Prostate gland (tissue), 2 donors: Measurements from ENCODE around the gene NRXN2. TPM values are rescaled to one million over a fixed set of nuclear protein-coding genes. Genes with fewer than 3 reads are reported as not detected.
"Not testable (repeated sequence)": the region's sequence is repeated elsewhere in the genome, so short reads cannot be mapped to it uniquely, and the experiment has no call there.

Experiments
- DNase-seq: peaks from one replicate; pipeline ENCODE4 v3.0.0-alpha.2; 2019; ENCODE audit warnings: low spot score
- H3K27ac ChIP-seq, 2 donors: fragments of 200-600 bp; sonication (generic); 2 replicates each; pipeline ENCODE4 v1.5.1; 2017 to 2019
- H3K27me3 ChIP-seq: fragments of 200-600 bp; sonication (generic); replicated peaks from 2 replicates; pipeline ENCODE4 v1.5.1; 2019; ENCODE audit not compliant: insufficient read depth
- H3K36me3 ChIP-seq, 2 donors: fragments of 200-600 bp; sonication (generic); 1 replicate in 1 of 2; 2 replicates in 1 of 2; pipeline versions ENCODE4 v1.5.1 to v1.8.1; 2017 to 2019
- H3K4me1 ChIP-seq: fragments of 200-600 bp; sonication (generic); replicated peaks from 2 replicates; pipeline ENCODE4 v1.5.1; 2019
- H3K4me3 ChIP-seq, 2 donors: fragments of 200-600 bp; sonication (generic); 2 replicates each; pipeline ENCODE4 v1.5.1; 2017 to 2019
- H3K9me3 ChIP-seq: fragments of 200-600 bp; sonication (generic); 2 replicates; pipeline ENCODE4 v1.5.1; 2017
- POLR2A ChIP-seq: fragments of 450-650 bp; IDR thresholded peaks from one replicate; pipeline ENCODE4 v1.6.1; 2016; ENCODE audit warnings: antibody characterized with exemption, mild to moderate bottlenecking
- POLR2AphosphoS5 ChIP-seq: sonication (generic); formaldehyde crosslinking; IDR thresholded peaks from one replicate; pipeline ENCODE4 v1.6.1; 2017; ENCODE audit warnings: antibody characterized with exemption
- WGBS: methylation state at CpG from one replicate; pipeline ENCODE4 v1.1.5; 2018; 5-methylcytosine and 5-hydroxymethylcytosine counted together
- intact Hi-C: fragments of 100-400 bp; cut with DNase I; formaldehyde crosslinking; loops from one replicate; pipeline ENCODE4 v1.14.2; 2022
- total RNA-seq, 2 donors: library from RNA; depleted of rRNA; stranded (reverse); fragments of >200 nt; gene quantifications; one replicate each; pipeline ENCODE4 v1.1.0, GENCODE V29; 2016
- TF ChIP-seq, protein P1 (sequence below), 4 experiments: fragments of 200-600 bp in 2 of 4; fragments of 450-650 bp in 2 of 4; sonication (generic) in 2 of 4; IDR thresholded peaks; 1 replicate in 3 of 4; 2 replicates in 1 of 4; pipeline ENCODE4 v1.5.1; 2016 to 2019; ENCODE audit warnings: antibody characterized with exemption in 4 of 4, mild to moderate bottlenecking in 2 of 4, moderate library complexity in 2 of 4

The NRXN2 gene
- total RNA-seq, 2 donors from 2014 or later, result 0.46 to 26.8 TPM

DNA sequence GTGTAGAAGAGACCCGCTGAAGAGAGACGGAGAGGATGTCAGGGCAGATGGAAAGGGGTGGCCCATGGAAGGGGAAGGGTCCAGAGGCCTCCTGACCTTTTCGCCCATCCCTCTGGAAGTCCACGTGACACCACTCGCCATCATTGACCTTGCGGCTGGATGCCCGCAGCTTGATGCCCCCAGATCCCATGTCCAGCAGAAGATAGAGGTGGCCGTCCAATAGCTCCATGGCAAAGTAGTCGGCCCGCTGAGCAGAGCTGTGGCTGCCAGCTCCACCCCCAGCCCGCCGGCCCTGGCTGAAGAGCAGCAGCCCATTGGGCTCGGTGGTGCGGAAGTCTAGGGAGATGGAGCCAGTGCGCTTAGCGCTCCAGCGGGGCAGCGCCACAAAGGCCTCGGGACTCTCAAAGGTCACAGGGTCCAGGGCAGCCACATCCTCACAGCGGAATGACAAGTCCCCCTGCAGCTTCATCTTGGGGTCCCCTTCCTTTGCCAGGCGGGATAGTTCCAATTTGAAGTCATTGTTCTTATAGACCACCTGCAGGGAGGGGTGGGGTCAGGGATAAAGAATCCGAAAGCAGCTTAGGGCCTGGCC, 55.7 kb downstream of the NRXN2 start:
- Histone ChIP-seq H3K27ac (no peak overlapping the region), H3K4me1 (no peaks in the 10 kb centered on the region), H3K9me3 (no peaks in the 10 kb centered on the region), H3K4me3 (no peak overlapping the region), H3K36me3 (no peaks in the 10 kb centered on the region), H3K27me3 (peaks cover 5% of the 10 kb centered on the region)
- no peak for DNase-seq
- intact Hi-C loops, result no loop called here
- 89% methylated on average over 21 of the region's 22 CpGs for WGBS
- TF ChIP-seq POLR2AphosphoS5 (no peak), POLR2A (no peak)
- TF ChIP-seq, protein P1, sequence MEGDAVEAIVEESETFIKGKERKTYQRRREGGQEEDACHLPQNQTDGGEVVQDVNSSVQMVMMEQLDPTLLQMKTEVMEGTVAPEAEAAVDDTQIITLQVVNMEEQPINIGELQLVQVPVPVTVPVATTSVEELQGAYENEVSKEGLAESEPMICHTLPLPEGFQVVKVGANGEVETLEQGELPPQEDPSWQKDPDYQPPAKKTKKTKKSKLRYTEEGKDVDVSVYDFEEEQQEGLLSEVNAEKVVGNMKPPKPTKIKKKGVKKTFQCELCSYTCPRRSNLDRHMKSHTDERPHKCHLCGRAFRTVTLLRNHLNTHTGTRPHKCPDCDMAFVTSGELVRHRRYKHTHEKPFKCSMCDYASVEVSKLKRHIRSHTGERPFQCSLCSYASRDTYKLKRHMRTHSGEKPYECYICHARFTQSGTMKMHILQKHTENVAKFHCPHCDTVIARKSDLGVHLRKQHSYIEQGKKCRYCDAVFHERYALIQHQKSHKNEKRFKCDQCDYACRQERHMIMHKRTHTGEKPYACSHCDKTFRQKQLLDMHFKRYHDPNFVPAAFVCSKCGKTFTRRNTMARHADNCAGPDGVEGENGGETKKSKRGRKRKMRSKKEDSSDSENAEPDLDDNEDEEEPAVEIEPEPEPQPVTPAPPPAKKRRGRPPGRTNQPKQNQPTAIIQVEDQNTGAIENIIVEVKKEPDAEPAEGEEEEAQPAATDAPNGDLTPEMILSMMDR (IDR thresholded peaks at IDR 0.05), result no peak

DNA sequence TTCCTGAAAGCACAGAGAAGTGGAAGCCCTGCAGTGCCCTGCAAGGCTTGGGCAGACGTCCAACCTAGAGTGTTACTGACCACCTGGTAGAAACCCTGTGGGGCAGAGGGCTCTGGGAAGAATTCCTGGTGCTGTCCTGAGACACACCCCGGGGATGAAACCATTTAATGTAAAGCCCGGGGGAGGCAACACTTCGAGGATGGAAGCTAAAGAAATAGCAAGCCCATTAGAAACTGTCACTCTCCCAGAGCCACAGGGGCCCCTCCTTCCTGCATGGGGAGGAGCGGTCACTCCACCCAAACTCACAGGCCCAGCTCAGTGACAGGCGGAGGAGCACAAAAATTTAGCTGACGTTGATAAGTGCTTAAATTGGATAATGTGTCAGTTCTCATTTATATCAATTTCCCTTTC, 57.6 kb downstream of the NRXN2 start:
- DNase-seq, result no peak

DNA sequence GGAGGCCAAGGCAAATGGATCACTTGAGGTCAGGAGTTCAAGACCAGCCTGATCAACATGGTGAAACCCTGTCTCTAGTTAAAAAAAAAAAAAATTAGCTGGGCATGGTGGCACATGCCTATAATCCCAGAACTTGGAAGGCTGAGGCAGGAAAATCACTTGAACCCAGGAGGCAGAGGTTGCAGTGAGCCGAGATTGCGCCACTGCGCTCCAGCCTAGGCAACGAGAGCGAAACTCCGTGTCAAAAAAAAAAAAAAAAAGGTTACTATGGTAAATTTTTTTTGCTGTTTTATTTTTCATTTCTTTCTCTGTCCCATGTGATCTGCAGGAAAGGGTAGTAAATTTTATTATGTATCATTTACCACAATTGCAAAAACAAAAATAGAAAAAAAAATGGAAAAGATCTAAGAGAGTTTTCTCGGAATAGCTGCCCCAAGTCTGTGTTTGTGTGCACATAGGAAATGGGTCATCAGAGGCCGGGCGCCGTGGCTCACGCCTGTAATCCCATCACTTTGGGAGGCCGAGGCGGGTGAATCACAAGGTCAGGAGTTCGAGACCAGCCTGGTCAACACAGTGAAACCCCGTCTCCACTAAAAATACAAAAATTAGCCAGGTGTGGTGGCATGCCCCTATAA, 58.6 kb downstream of the NRXN2 start:
- H3K27me3 ChIP-seq, H3K9me3 ChIP-seq, H3K4me3 ChIP-seq, DNase-seq, H3K27ac ChIP-seq, intact Hi-C loops, H3K4me1 ChIP-seq, H3K36me3 ChIP-seq: not testable (repeated sequence)
- WGBS, result 78% methylated on average over 15 of the region's 15 CpGs

More for the DNA sequence above, 57.6 kb downstream of the NRXN2 start:
- Histone ChIP-seq H3K9me3 (no peaks in the 10 kb centered on the region), H3K36me3 (no peaks in the 10 kb centered on the region), H3K27ac (no peak overlapping the region), H3K27me3 (peaks cover 1% of the 10 kb centered on the region), H3K4me1 (no peaks in the 10 kb centered on the region), H3K4me3 (no peak overlapping the region)
- intact Hi-C loops, result no loop called here
- WGBS, result 42% methylated on average over 7 of the region's 7 CpGs
- TF ChIP-seq, protein P1 (IDR thresholded peaks at IDR 0.05), result no peak
- no peak for TF ChIP-seq POLR2A
- TF ChIP-seq POLR2AphosphoS5, result no peak

DNA sequence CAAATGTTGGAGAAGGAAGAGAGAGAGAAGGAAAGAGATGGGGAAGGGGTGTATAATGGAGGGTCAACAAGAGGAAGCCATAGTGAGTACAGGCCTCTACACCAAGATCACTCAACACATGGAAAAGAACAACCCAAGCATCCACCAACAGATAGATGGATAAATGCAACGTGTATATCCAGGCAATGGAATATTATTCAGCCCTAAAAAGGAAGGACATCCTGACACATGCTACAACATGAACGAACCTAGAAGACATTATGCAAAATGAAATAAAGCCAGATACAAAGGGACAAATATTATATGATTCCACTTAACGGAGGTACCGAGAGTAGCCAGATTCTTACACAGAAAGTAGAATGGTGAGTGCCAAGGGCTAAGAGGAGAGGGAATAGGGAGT, 59.3 kb downstream of the NRXN2 start:
- WGBS, result 97% methylated on average over 4 of the region's 4 CpGs

DNA sequence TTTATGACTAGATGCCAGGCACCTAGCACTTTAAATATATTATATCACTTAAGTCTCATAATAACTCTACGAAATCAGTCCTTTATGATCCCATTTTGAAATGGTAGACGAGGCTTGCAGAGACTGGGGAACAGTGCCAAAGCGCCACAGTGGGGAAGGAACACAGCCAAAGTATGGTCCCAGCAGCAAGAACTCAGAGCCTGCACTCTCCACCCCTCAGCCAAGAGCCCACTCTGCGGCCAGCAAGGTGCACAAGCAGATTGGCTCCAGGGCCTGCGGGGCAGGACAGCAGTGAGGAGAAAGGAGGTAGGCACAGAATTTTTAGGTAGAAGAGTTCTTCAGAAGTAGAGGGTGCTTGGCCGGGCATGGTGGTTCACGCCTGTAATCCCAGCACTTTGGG, 61.4 kb downstream of the NRXN2 start:
- intact Hi-C loops, result no loop called here
- Histone ChIP-seq H3K9me3 (no peaks in the 10 kb centered on the region), H3K27me3 (no peaks in the 10 kb centered on the region), H3K27ac (no peak overlapping the region), H3K36me3 (no peaks in the 10 kb centered on the region), H3K4me3 (no peak overlapping the region), H3K4me1 (no peaks in the 10 kb centered on the region)
- TF ChIP-seq POLR2A (no peak), POLR2AphosphoS5 (no peak)
- TF ChIP-seq, protein P1 (IDR thresholded peaks at IDR 0.05), result no peak
- WGBS, result 77% methylated on average over 7 of the region's 7 CpGs
- DNase-seq, result no peak

More for the DNA sequence above, 59.3 kb downstream of the NRXN2 start:
- Histone ChIP-seq H3K36me3 (no peaks in the 10 kb centered on the region), H3K4me3 (no peak overlapping the region), H3K27me3 (no peaks in the 10 kb centered on the region), H3K27ac (no peak overlapping the region), H3K4me1 (no peaks in the 10 kb centered on the region), H3K9me3 (no peaks in the 10 kb centered on the region)
- TF ChIP-seq, protein P1 (IDR thresholded peaks at IDR 0.05), result no peak
- no peak for TF ChIP-seq POLR2A
- TF ChIP-seq POLR2AphosphoS5, result no peak
- DNase-seq, result no peak
- intact Hi-C loops, result no loop called here
